Stimulated activated CD4-positive, alpha-beta T cell treated with anti-CD3 and anti-CD28 coated beads, Interleukin-12 subunit alpha, Interleukin-12 subunit beta, amount 100 ng/mL, for 48 hours (primary cell): ENCODE measurements around the gene RAB40AL.

ENCODE experiments used
- DNase-seq, 3 donors: peaks; one replicate each; pipeline ENCODE4 v3.0.0-alpha.2; 2020; ENCODE audit warnings: low read depth in 2 of 3, low spot score in 1 of 3

Gene RAB40AL

DNA sequence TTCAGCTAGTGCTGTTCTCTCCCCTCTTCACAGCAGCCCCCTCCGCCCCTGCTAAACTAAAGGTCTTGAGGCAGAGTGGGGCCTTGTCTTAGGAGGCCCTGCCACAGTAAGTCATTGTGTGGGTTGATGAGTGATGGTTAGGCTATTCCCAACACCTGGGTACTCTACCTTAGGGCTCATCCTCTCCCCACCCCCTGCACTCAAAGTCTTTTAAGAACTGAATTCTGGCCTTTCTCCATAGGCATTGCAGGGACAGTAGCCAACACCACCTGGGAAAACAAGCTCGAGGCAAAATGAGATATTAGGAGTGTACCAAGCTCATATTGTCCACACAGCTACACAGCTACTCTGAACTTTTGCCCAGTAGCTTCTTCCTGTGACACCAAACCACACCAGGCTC, 42.5 kb downstream of the RAB40AL start:
- no peak for DNase-seq

DNA sequence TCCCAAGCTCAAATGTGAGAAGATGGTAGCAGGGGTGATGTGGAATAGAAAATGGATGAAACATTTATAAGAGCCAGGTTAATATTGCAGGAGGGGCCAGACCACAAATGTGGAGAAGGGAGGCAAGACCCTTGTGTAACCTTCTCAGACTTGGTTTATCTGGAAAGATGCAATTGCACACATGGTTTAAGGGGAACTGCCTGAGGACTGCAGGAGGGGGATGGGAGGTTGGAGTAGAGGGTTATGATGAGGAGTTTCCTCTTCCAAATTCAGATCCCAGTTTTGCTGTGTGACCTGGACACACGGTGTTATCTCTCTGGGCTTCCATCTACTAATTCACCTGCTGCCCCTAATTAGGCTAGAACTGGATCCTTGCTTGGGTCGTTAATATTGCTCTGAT, 46.1 kb downstream of the RAB40AL start:
- DNase-seq: no peak

DNA sequence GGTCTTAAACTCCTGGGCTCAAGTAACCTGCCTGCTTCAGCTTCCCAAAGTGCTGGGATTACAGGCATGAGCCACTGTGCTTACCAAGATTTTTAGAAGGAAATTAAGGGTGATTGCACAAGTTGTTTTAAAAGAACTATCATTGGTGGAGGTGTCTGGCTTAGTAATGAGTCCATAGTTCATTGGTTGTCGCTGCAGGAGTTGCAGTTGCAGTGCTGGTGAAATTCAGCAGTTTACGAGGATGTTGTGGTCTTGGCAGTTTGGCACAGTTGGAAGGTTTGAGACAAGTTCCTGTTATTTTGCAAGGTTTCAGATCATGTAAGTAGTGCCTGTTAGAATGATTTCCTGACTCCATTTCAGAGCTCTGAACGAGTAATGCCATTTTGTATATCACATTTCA, 48.1 kb downstream of the RAB40AL start:
- no peak for DNase-seq
